Muscle layer of colon (tissue), 2 donors: ENCODE results near the gene MAGI2.
"Not testable (repeated sequence)": the region's sequence is repeated elsewhere in the genome, so short reads cannot be mapped to it uniquely, and the experiment has no call there.

Experiments
- H3K27ac ChIP-seq: one replicate; pipeline ENCODE4 v1.7.0; 2013; ENCODE audit warnings: low read depth, mild to moderate bottlenecking, low read length, moderate library complexity
- H3K27me3 ChIP-seq, 2 donors: one replicate each; pipeline ENCODE4 v1.7.0; 2013; ENCODE audit warnings: low read length in 2 of 2, mild to moderate bottlenecking in 2 of 2; ENCODE audit not compliant: insufficient read depth in 2 of 2, control insufficient read depth in 1 of 2
- H3K36me3 ChIP-seq: one replicate; pipeline ENCODE4 v1.7.0; 2013; ENCODE audit warnings: mild to moderate bottlenecking, low read length; ENCODE audit not compliant: insufficient read depth
- H3K4me1 ChIP-seq: one replicate; pipeline ENCODE4 v1.7.0; 2013; ENCODE audit warnings: mild to moderate bottlenecking, low read length; ENCODE audit not compliant: insufficient read depth
- H3K4me3 ChIP-seq, 2 donors: one replicate each; pipeline ENCODE4 v1.7.0; 2013; ENCODE audit warnings: low read length in 2 of 2, low read depth in 1 of 2, mild to moderate bottlenecking in 1 of 2, moderate library complexity in 1 of 2
- H3K9ac ChIP-seq: one replicate; pipeline ENCODE4 v1.7.0; 2013; ENCODE audit warnings: low read length
- H3K9me3 ChIP-seq: one replicate; pipeline ENCODE4 v1.7.0; 2013; ENCODE audit warnings: mild to moderate bottlenecking, low read length
- donor health status: abdominal sarcoma.
- donor health status: Adenocarcinoma of cecum.

The MAGI2 gene

GRCh38 chr7:78530351-78530750, 923.1 kb downstream of the MAGI2 start:
- H3K9me3 ChIP-seq, result no peaks in the 10 kb centered on the region
- no peak overlapping the region for H3K9ac ChIP-seq
- no peaks in the 10 kb centered on the region for H3K4me1 ChIP-seq
- H3K4me3 ChIP-seq, result no peak overlapping the region
- no peak overlapping the region for H3K27ac ChIP-seq
- H3K27me3 ChIP-seq, result no peaks in the 10 kb centered on the region
- no peaks in the 10 kb centered on the region for H3K36me3 ChIP-seq

DNA sequence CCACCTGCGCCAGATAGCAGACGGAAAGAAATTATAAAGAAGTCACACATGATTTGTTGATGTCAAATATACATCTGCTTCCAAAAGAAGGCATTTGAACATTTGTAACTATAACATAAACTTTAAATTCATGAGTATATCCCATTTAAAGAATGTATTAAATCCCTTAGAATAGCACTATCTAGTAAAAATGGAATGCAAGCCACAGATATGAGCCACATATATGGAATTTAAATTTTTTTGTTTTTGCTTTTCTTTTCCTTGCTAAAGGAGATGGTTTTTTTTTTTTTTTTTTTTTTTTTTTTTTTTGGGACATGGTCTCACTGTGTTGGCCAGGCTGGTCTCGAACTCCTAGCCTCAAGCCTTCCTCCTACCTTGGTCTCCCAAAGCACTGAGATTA, 924.1 kb downstream of the MAGI2 start:
- no peaks in the 10 kb centered on the region for H3K27me3 ChIP-seq
- no peaks in the 10 kb centered on the region for H3K36me3 ChIP-seq
- H3K4me3 ChIP-seq, result no peak overlapping the region
- no peak overlapping the region for H3K9ac ChIP-seq
- no peaks in the 10 kb centered on the region for H3K4me1 ChIP-seq
- H3K9me3 ChIP-seq, result no peaks in the 10 kb centered on the region
- H3K27ac ChIP-seq, result no peak overlapping the region

- H3K36me3 ChIP-seq, result no peaks in the 10 kb centered on the region
- H3K9ac ChIP-seq, result no peak overlapping the region
- no peak overlapping the region for H3K4me3 ChIP-seq
- no peak overlapping the region for H3K27ac ChIP-seq
- no peaks in the 10 kb centered on the region for H3K4me1 ChIP-seq
- H3K9me3 ChIP-seq, result no peaks in the 10 kb centered on the region
- no peaks in the 10 kb centered on the region for H3K27me3 ChIP-seq
These were observed 924.5 kb downstream of the MAGI2 start for GRCh38 chr7:78528964-78529363.

DNA sequence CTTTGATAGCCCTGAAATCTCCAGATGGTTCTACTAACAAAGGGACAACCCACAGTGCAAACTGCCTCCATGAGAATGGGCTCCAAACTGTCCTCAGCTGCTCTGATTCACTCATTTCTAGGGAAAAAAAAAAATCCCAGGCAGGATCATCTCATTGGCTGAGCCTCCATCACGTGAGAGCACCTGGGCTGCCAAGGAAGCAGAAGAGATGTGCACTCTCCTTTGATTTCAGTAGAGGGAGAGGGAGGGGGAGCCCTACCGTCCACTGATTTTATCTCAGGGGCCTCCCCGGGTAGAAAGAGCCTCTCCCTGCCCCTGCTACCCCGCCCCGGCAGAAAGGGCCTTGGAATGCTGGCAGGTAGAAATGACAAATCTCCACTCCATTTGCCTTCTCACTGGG, 929.5 kb downstream of the MAGI2 start:
- Histone ChIP-seq H3K36me3 (no peaks in the 10 kb centered on the region), H3K9ac (no peak overlapping the region), H3K4me3 (no peak overlapping the region), H3K27ac (no peak overlapping the region), H3K4me1 (no peaks in the 10 kb centered on the region), H3K9me3 (no peaks in the 10 kb centered on the region), H3K27me3 (no peaks in the 10 kb centered on the region)

- no peaks in the 10 kb centered on the region for H3K36me3 ChIP-seq
- no peak overlapping the region for H3K27ac ChIP-seq
- no peak overlapping the region for H3K9ac ChIP-seq
- H3K4me1 ChIP-seq, result no peaks in the 10 kb centered on the region
- no peaks in the 10 kb centered on the region for H3K27me3 ChIP-seq
- no peaks in the 10 kb centered on the region for H3K9me3 ChIP-seq
- no peak overlapping the region for H3K4me3 ChIP-seq
These were observed 931.5 kb downstream of the MAGI2 start for GRCh38 chr7:78521961-78522360.

- H3K4me1 ChIP-seq, result no peaks in the 10 kb centered on the region
- H3K27me3 ChIP-seq, result no peaks in the 10 kb centered on the region
- peaks cover 4% of the 10 kb centered on the region for H3K36me3 ChIP-seq
- no peaks in the 10 kb centered on the region for H3K9me3 ChIP-seq
- no peak overlapping the region for H3K9ac ChIP-seq
- no peak overlapping the region for H3K4me3 ChIP-seq
- H3K27ac ChIP-seq, result no peak overlapping the region
These were observed 937.0 kb downstream of the MAGI2 start for GRCh38 chr7:78516450-78516849.

DNA sequence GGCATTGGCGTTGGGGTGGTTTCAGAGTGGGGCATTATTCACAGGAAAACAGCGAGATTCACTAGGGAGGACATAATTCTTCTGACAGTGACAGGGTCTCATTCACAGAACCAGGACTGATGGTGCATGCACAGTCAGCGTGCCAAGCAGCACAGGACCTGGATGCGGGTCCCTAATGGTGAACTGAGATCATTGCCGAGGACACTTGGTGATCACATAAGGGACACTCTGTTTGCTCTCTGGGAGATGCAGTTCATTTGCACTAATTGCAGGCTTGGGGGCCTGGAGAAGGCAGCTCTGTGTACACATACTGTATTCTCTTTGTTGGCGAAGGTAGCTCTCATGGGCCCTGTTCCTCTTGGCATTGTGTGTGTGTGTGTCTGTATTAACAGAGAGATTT, 938.8 kb downstream of the MAGI2 start:
- Histone ChIP-seq H3K36me3 (peaks cover 4% of the 10 kb centered on the region), H3K9ac (no peak overlapping the region), H3K4me3 (no peak overlapping the region), H3K4me1 (no peaks in the 10 kb centered on the region), H3K27me3 (no peaks in the 10 kb centered on the region), H3K9me3 (no peaks in the 10 kb centered on the region), H3K27ac (no peak overlapping the region)

DNA sequence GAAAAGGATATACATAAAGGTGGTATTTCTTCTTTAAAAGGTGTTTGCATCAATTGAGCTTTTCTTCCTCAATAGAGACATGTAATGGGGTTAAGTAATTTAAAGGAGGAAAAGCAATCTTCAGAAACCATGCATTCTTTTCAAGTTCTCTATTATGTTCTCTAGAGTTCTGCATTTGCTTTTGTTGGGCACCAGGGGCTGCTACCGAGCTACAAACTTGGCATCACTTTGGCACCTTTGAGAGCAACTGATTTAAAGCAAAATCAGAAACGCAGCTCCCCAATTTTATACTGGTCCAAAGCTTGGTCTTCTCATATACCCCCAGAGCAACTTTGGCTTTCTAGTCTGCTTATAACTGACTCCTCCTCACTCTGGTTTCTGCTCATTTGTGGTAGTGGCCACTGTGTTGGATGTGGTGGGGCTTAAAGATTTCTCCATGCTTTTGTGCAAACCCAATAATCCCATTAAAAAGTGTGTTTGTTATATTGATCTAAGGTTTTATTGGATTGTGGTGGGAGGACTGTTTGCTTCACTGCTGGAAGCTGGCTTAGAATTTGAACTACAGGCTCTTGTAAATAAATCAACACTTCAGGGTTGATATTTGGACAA, 942.8 kb downstream of the MAGI2 start:
- Histone ChIP-seq H3K4me3 (no peak overlapping the region), H3K9ac (no peak overlapping the region), H3K27me3 (no peaks in the 10 kb centered on the region), H3K27ac (no peak overlapping the region), H3K4me1 (no peaks in the 10 kb centered on the region), H3K36me3 (no peaks in the 10 kb centered on the region), H3K9me3 (no peaks in the 10 kb centered on the region)

DNA sequence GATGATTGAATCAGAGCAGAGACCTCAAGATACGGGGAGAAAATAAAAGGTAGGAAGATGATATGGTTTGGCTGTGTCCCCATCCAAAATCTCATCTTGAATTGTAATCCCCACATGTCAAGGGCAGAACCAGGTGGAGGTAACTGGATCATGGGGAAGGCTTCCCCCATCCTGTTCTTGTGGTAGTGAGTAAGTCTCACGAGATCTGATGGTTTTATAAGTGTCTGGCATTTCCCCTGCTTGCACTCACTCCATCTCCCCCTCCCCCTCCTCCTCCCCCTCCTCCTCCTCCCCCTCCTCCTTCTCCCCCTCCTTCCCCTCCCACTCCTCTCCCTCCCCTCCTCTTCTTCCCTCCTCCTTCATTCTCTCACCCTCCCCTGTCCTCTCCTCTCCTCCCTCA, 950.2 kb downstream of the MAGI2 start:
- not testable (repeated sequence) for H3K4me1 ChIP-seq, H3K36me3 ChIP-seq

DNA sequence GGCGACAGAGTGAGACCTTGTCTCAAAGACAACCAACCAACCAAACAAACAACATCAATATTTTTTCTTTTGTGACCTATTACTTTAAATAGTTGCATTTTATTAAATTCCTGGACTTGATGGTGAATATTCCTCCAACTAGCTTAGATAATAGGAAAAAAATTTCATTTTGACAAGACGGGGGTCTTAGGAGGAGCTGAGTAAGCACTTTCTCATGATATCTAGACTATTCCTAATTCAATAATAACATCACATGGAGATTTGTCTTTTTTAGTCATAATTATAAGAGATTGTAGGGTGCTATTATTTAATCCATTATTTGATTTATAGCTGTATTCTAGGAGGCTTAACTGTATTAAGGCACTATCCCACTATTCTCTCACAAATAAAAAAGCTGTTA, 952.4 kb downstream of the MAGI2 start:
- Histone ChIP-seq H3K9me3 (no peaks in the 10 kb centered on the region), H3K4me3 (no peak overlapping the region), H3K36me3 (no peaks in the 10 kb centered on the region), H3K27me3 (no peaks in the 10 kb centered on the region), H3K9ac (no peak overlapping the region), H3K27ac (no peak overlapping the region), H3K4me1 (no peaks in the 10 kb centered on the region)

More for the DNA sequence above, 950.2 kb downstream of the MAGI2 start:
- H3K27ac ChIP-seq, H3K4me3 ChIP-seq, H3K9ac ChIP-seq, H3K9me3 ChIP-seq, H3K27me3 ChIP-seq: not testable (repeated sequence)

GRCh38 chr7:78499971-78500370, 953.5 kb downstream of the MAGI2 start:
- H3K4me3 ChIP-seq, result no peak overlapping the region
- H3K27ac ChIP-seq, result no peak overlapping the region
- H3K9me3 ChIP-seq, result no peaks in the 10 kb centered on the region
- no peaks in the 10 kb centered on the region for H3K4me1 ChIP-seq
- H3K9ac ChIP-seq, result no peak overlapping the region
- no peaks in the 10 kb centered on the region for H3K36me3 ChIP-seq
- H3K27me3 ChIP-seq, result no peaks in the 10 kb centered on the region

GRCh38 chr7:78499283-78499682, 954.2 kb downstream of the MAGI2 start:
- Histone ChIP-seq H3K36me3 (no peaks in the 10 kb centered on the region), H3K4me3 (no peak overlapping the region), H3K9ac (no peak overlapping the region), H3K27ac (no peak overlapping the region), H3K9me3 (no peaks in the 10 kb centered on the region), H3K4me1 (no peaks in the 10 kb centered on the region), H3K27me3 (no peaks in the 10 kb centered on the region)
